Measurements from ENCODE around the gene CD68.

Gene CD68

DNA sequence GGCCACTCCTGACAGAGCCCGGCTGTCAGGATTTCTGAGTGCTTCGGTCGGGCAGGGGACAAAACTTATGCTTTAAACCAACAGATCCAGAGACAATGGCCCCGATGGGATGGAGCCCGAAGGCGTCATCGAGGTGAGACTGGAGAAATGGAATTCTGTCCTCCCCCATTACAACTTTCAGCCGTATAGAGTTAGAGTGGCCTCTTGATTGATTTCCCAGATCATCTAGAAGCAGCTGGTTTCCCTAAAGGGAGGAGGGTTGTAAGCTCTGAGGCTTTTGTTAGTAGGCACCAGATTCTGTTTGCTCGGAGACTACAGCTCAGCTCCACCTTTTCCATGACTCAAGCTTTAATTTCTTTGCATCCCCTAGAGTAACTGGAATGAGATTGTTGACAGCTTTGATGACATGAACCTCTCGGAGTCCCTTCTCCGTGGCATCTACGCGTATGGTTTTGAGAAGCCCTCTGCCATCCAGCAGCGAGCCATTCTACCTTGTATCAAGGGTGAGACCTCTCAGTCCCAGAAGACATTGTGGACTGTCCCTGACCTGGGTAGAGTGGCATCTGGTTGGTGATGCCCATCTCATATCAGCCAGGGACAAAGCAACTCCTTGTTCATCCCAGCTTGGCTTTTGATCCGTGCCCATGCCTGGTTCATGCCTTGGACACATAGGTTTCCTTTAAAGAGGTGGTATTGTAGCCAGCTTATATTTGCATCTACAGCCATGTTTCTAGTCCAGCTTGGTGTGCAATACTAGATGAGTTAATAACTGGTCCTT, 5.1 kb upstream of the CD68 start:
- DNase-seq (ENCODE audit: low read depth, low spot score): peak; percentile 16
- peak overlapping the region; percentile 82 for H3K4me3 ChIP-seq (ENCODE audit: low read depth, low read length)
- TF ChIP-seq, protein P1, sequence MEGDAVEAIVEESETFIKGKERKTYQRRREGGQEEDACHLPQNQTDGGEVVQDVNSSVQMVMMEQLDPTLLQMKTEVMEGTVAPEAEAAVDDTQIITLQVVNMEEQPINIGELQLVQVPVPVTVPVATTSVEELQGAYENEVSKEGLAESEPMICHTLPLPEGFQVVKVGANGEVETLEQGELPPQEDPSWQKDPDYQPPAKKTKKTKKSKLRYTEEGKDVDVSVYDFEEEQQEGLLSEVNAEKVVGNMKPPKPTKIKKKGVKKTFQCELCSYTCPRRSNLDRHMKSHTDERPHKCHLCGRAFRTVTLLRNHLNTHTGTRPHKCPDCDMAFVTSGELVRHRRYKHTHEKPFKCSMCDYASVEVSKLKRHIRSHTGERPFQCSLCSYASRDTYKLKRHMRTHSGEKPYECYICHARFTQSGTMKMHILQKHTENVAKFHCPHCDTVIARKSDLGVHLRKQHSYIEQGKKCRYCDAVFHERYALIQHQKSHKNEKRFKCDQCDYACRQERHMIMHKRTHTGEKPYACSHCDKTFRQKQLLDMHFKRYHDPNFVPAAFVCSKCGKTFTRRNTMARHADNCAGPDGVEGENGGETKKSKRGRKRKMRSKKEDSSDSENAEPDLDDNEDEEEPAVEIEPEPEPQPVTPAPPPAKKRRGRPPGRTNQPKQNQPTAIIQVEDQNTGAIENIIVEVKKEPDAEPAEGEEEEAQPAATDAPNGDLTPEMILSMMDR (IDR thresholded peaks at IDR 0.05; ENCODE audit: low read depth, low read length): no peak
- in situ Hi-C loops (cut with HindIII; ENCODE audit: low sequenced_read_pairs): no loop called here

DNA sequence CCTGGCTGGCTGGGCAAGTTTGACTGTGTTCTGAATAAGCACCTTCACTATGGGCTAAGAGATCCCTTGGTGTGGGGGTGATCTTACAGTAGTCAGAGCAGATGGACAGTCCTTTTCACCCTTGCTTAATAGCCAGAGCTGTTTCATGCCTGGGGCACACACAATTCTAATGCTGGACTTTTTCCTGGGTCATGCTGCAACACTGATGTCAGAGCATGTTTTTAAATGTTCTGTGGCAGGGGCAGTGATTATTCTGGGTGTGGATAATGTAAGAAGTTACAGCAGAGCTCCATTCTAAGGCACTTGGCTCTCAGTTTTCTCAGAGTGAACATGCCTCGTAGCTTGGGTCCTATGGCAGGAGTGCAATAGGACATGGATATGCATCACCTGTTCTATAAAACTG, 4.0 kb upstream of the CD68 start:
- no peak for DNase-seq (ENCODE audit: low read depth, low spot score)
- H3K4me3 ChIP-seq (ENCODE audit: low read depth, low read length): peak overlapping the region; percentile 3

DNA sequence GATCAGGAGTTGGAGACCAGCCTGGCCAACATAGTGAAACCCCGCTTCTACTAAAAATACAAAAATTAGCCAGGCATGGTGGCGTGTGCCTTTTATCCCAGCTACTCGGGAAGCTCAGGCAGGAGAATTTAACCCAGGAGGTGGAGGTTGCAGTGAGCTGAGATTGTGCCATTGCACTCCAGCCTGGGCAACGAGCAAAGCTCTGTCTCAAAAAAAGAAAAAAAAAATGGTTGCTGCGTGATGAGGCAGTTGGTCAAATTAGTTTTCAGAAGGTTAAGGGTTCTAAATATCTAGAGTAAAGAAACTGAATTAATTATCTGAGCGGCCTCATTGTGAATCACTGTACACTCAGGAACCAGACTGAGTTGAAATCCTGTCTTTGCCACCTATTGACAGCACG, 3.5 kb upstream of the CD68 start:
- no peak overlapping the region for H3K4me3 ChIP-seq (ENCODE audit: low read depth, low read length)
- no peak for DNase-seq (ENCODE audit: low read depth, low spot score)
- TF ChIP-seq, protein P1 (IDR thresholded peaks at IDR 0.05; ENCODE audit: low read depth, low read length): no peak
- in situ Hi-C loops (cut with HindIII; ENCODE audit: low sequenced_read_pairs): no loop called here

More for the DNA sequence above, 4.0 kb upstream of the CD68 start:
- TF ChIP-seq, protein P1 (IDR thresholded peaks at IDR 0.05; ENCODE audit: low read depth, low read length): no peak
- in situ Hi-C loops (cut with HindIII; ENCODE audit: low sequenced_read_pairs): no loop called here

DNA sequence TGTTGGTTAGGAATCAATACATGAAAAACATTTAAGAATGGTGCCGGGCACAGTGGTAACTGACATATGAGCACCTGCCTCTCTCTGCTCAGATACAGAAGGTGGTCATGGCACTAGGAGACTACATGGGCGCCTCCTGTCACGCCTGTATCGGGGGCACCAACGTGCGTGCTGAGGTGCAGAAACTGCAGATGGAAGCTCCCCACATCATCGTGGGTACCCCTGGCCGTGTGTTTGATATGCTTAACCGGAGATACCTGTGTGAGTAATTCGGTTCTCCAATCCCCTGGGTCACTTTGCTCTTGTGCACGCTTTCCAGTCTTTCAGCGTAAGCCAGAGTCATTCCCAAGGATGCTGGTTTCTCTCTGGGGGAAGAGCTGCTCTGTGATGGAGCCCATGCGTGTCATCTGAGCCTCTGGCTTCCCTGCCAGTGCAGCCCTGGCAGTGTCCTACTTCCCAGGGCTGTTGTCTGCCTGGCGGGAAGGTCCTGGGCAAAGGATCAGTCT, 3.0 kb upstream of the CD68 start:
- in situ Hi-C loops (cut with HindIII; ENCODE audit: low sequenced_read_pairs): no loop called here
- no peak for DNase-seq (ENCODE audit: low read depth, low spot score)
- H3K4me3 ChIP-seq (ENCODE audit: low read depth, low read length): no peak overlapping the region
- TF ChIP-seq, protein P1 (IDR thresholded peaks at IDR 0.05; ENCODE audit: low read depth, low read length): no peak

DNA sequence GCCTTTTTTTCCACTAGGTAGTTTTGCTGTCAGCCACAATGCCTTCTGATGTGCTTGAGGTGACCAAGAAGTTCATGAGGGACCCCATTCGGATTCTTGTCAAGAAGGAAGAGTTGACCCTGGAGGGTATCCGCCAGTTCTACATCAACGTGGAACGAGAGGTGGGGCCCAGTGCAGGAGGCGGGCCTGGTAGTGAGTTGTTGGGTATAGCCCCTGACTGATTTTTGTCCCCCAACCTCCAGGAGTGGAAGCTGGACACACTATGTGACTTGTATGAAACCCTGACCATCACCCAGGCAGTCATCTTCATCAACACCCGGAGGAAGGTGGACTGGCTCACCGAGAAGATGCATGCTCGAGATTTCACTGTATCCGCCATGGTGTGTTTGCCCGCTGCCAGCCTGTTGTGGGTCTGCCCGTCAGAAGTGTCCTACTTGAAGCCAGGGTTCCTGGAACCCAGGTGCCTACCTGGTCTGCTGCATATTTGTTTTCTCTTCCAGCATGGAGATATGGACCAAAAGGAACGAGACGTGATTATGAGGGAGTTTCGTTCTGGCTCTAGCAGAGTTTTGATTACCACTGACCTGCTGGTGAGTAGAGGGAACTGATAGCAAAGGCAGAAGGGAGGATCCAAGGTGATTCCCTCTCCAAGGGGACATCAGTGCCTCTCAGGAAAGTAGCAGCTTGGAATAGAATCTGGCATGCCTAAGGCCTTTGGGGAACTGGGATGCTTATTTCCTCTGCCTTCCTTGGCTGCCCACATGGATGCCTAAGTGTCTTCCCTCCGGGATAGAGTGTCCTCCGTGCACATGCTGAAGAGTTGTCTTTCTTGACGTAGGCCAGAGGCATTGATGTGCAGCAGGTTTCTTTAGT, 1.9 kb upstream of the CD68 start:
- no peak for DNase-seq (ENCODE audit: low read depth, low spot score)
- H3K4me3 ChIP-seq (ENCODE audit: low read depth, low read length): no peak overlapping the region
- in situ Hi-C loops (cut with HindIII; ENCODE audit: low sequenced_read_pairs): no loop called here
- TF ChIP-seq, protein P1 (IDR thresholded peaks at IDR 0.05; ENCODE audit: low read depth, low read length): no peak

DNA sequence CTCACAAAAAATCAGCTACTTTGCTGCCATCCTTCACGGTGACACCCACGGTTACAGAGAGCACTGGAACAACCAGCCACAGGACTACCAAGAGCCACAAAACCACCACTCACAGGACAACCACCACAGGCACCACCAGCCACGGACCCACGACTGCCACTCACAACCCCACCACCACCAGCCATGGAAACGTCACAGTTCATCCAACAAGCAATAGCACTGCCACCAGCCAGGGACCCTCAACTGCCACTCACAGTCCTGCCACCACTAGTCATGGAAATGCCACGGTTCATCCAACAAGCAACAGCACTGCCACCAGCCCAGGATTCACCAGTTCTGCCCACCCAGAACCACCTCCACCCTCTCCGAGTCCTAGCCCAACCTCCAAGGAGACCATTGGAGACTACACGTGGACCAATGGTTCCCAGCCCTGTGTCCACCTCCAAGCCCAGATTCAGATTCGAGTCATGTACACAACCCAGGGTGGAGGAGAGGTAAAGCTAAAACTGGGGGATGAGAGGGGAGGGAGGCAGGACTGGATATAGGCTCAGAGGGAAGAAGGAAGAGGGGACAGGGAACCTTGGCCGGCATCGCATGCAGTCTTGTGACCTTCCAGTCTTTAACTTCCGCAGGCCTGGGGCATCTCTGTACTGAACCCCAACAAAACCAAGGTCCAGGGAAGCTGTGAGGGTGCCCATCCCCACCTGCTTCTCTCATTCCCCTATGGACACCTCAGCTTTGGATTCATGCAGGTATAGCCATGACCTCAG, 581 bp downstream of the CD68 start:
- no peak for DNase-seq (ENCODE audit: low read depth, low spot score)
- in situ Hi-C loops (cut with HindIII; ENCODE audit: low sequenced_read_pairs): no loop called here
- no peak overlapping the region for H3K4me3 ChIP-seq (ENCODE audit: low read depth, low read length)
- TF ChIP-seq, protein P1 (IDR thresholded peaks at IDR 0.05; ENCODE audit: low read depth, low read length): no peak

All from astrocyte of the spinal cord (primary cell).